GM23248 (cell line): ENCODE results near the gene TAF12. TPM values are rescaled to one million over a fixed set of nuclear protein-coding genes. Genes with fewer than 3 reads are reported as not detected.
A peak's percentile ranks its signal among the peaks of the same experiment; 100 is the strongest.
"Not testable (repeated sequence)": the region's sequence is repeated elsewhere in the genome, so short reads cannot be mapped to it uniquely, and the experiment has no call there.

Source experiments
- DNase-seq: peaks from one replicate; pipeline ENCODE4 v3.0.0-alpha.2; 2015
- H2AFZ ChIP-seq: fragments of 200-600 bp; sonication (generic); 2 replicates; pipeline ENCODE4 v1.6.1; 2016; ENCODE audit warnings: antibody characterized with exemption
- H3F3A ChIP-seq: fragments of 200-600 bp; sonication (generic); 2 replicates; pipeline ENCODE4 v1.6.1; 2016; ENCODE audit warnings: mild to moderate bottlenecking, antibody characterized with exemption, mixed run types; ENCODE audit not compliant: insufficient read depth
- H3K27ac ChIP-seq: fragments of 200-600 bp; sonication (generic); 2 replicates; pipeline ENCODE4 v1.5.1; 2016; ENCODE audit warnings: mild to moderate bottlenecking
- H3K27me3 ChIP-seq: fragments of 200-600 bp; sonication (generic); replicated peaks from 2 replicates; pipeline ENCODE4 v1.6.1; 2016; ENCODE audit warnings: mild to moderate bottlenecking; ENCODE audit not compliant: insufficient read depth
- H3K36me3 ChIP-seq: fragments of 200-600 bp; sonication (generic); 2 replicates; pipeline ENCODE4 v1.6.1; 2016; ENCODE audit warnings: low read depth, mild to moderate bottlenecking
- H3K4me1 ChIP-seq: fragments of 200-600 bp; sonication (generic); 2 replicates; pipeline ENCODE4 v1.6.1; 2016; ENCODE audit warnings: mild to moderate bottlenecking; ENCODE audit not compliant: insufficient read depth
- H3K4me2 ChIP-seq: fragments of 200-600 bp; sonication (generic); one replicate; pipeline ENCODE4 v1.6.1; 2016; ENCODE audit warnings: mild to moderate bottlenecking; ENCODE audit not compliant: unreplicated experiment
- H3K4me3 ChIP-seq: fragments of 200-600 bp; sonication (generic); 2 replicates; pipeline ENCODE4 v1.5.1; 2016; ENCODE audit warnings: mild to moderate bottlenecking
- H3K79me2 ChIP-seq: fragments of 200-600 bp; sonication (generic); 2 replicates; pipeline ENCODE4 v1.6.1; 2016; ENCODE audit warnings: mild to moderate bottlenecking; ENCODE audit not compliant: insufficient read depth
- H3K9ac ChIP-seq: fragments of 200-600 bp; sonication (generic); 2 replicates; pipeline ENCODE4 v1.6.1; 2016; ENCODE audit warnings: mild to moderate bottlenecking
- H3K9me2 ChIP-seq: fragments of 200-600 bp; sonication (generic); 2 replicates; pipeline ENCODE4 v1.6.1; 2016; ENCODE audit warnings: mixed run types, mild to moderate bottlenecking, moderate library complexity; ENCODE audit not compliant: insufficient read depth
- H3K9me3 ChIP-seq: fragments of 200-600 bp; sonication (generic); one replicate; pipeline ENCODE4 v1.6.1; 2017; ENCODE audit warnings: low read depth
- H4K20me1 ChIP-seq: fragments of 200-600 bp; sonication (generic); 2 replicates; pipeline ENCODE4 v1.6.0; 2016; ENCODE audit not compliant: insufficient read depth
- EZH2 ChIP-seq: fragments of 200-600 bp; sonication (generic); IDR thresholded peaks from 2 replicates; pipeline ENCODE4 v1.6.1; 2018; ENCODE audit warnings: antibody characterized with exemption, mild to moderate bottlenecking; ENCODE audit not compliant: insufficient read depth, poor library complexity, severe bottlenecking
- EZH2phosphoT487 ChIP-seq: fragments of 200-600 bp; sonication (generic); IDR thresholded peaks from 2 replicates; pipeline ENCODE4 v1.6.1; 2018; ENCODE audit warnings: antibody characterized with exemption, moderate library complexity, mild to moderate bottlenecking, low read depth; ENCODE audit not compliant: insufficient read depth
- WGBS, 2 experiments: methylation state at CpG; one replicate each; pipeline ENCODE4 v1.1.6; 2015 to 2017; ENCODE audit warnings: low lambda C conversion rate in 2 of 2, low coverage in 1 of 2; ENCODE audit errors: missing lambda C conversion rate in 2 of 2; 5-methylcytosine and 5-hydroxymethylcytosine counted together
- in situ Hi-C: fragments of 300-500 bp; cut with MboI; formaldehyde crosslinking; loops from 2 replicates; pipeline ENCODE4 v1.15.0; 2020
- polyA plus RNA-seq: library from polyadenylated mRNA; unstranded; fragments of >200 nt; fragmentation: Nextera tagmentation; extraction: Ambion mirVana; gene quantifications from 2 replicates; pipeline ENCODE4 v1.2.1, GENCODE V29; 2016
- total RNA-seq: library from RNA; depleted of rRNA; stranded (reverse); fragments of >200 nt; shearing (Covaris generic); gene quantifications from 2 replicates; pipeline ENCODE4 v1.2.3, GENCODE V29; 2014

The TAF12 gene
- total and polyA plus RNA-seq, 2 experiments from 2014 or later: 18.4 to 45.6 TPM

GRCh38 chr1:28680151-28680550, 37.3 kb upstream of the TAF12 start:
- H3F3A ChIP-seq: no peaks in the 10 kb centered on the region
- H3K4me1 ChIP-seq: no peaks in the 10 kb centered on the region
- no peak overlapping the region for H2AFZ ChIP-seq
- 95 to 97% methylated on average over 4 of the region's 4 CpGs for WGBS, 2 experiments
- no peak overlapping the region for H3K9ac ChIP-seq
- no peak overlapping the region for H3K4me3 ChIP-seq
- H3K9me3 ChIP-seq: no peaks in the 10 kb centered on the region
- peaks cover 69% of the 10 kb centered on the region for H3K79me2 ChIP-seq
- H3K27ac ChIP-seq: no peak overlapping the region
- no peaks in the 10 kb centered on the region for H3K9me2 ChIP-seq
- TF ChIP-seq EZH2 (no peak), EZH2phosphoT487 (no peak)
- H4K20me1 ChIP-seq: no peaks in the 10 kb centered on the region
- DNase-seq: no peak
- no peak overlapping the region for H3K4me2 ChIP-seq
- in situ Hi-C loops: no loop called here
- no peaks in the 10 kb centered on the region; the same call in 1 of the 2 replicates for H3K36me3 ChIP-seq
- H3K27me3 ChIP-seq: no peaks in the 10 kb centered on the region

GRCh38 chr1:28675924-28676257, 33.0 kb upstream of the TAF12 start:
- no peak overlapping the region for H2AFZ ChIP-seq
- H3K79me2 ChIP-seq: peaks cover 86% of the 10 kb centered on the region
- H3K4me2 ChIP-seq: no peak overlapping the region
- H3K27me3 ChIP-seq: no peaks in the 10 kb centered on the region
- peak overlapping the region; percentile 27 for H3K27ac ChIP-seq
- no peaks in the 10 kb centered on the region for H3K9me2 ChIP-seq
- no peaks in the 10 kb centered on the region for H3K9me3 ChIP-seq
- in situ Hi-C loops: no loop called here
- H4K20me1 ChIP-seq: no peaks in the 10 kb centered on the region
- H3F3A ChIP-seq: no peaks in the 10 kb centered on the region
- DNase-seq: no peak
- TF ChIP-seq EZH2phosphoT487 (no peak), EZH2 (no peak)
- no peaks in the 10 kb centered on the region for H3K36me3 ChIP-seq
- H3K4me3 ChIP-seq: no peak overlapping the region
- H3K9ac ChIP-seq: no peak overlapping the region
- no peaks in the 10 kb centered on the region for H3K4me1 ChIP-seq

GRCh38 chr1:28672971-28673370, 30.1 kb upstream of the TAF12 start:
- H3K4me3 ChIP-seq, H3K9me3 ChIP-seq, H3K36me3 ChIP-seq, H3K27ac ChIP-seq, H2AFZ ChIP-seq, in situ Hi-C loops, H3K27me3 ChIP-seq, H3K4me2 ChIP-seq, H3K4me1 ChIP-seq, H3K9me2 ChIP-seq, DNase-seq, H3F3A ChIP-seq, H4K20me1 ChIP-seq, H3K9ac ChIP-seq: not testable (repeated sequence)
- peaks cover 80% of the 10 kb centered on the region for H3K79me2 ChIP-seq
- 95 to 96% methylated on average over 11 to 15 of the region's 15 CpGs for WGBS, 2 experiments

- in situ Hi-C loops: no loop called here
- no peak overlapping the region for H2AFZ ChIP-seq
- TF ChIP-seq EZH2: no peak
- no peak for TF ChIP-seq EZH2phosphoT487
- H3K79me2 ChIP-seq: peaks cover 71% of the 10 kb centered on the region
- H3K9me2 ChIP-seq: no peaks in the 10 kb centered on the region
- no peak overlapping the region for H3K27ac ChIP-seq
- H3F3A ChIP-seq: no peaks in the 10 kb centered on the region; the same call in 1 of the 2 replicates
- no peak overlapping the region for H3K9ac ChIP-seq
- no peak for DNase-seq
- 91 to 94% methylated on average over 19 to 20 of the region's 20 CpGs for WGBS, 2 experiments
- no peaks in the 10 kb centered on the region for H3K27me3 ChIP-seq
- no peak overlapping the region for H3K4me3 ChIP-seq
- H3K36me3 ChIP-seq: no peaks in the 10 kb centered on the region
- H4K20me1 ChIP-seq: no peaks in the 10 kb centered on the region
- H3K4me1 ChIP-seq: peaks cover 7% of the 10 kb centered on the region
- H3K4me2 ChIP-seq: no peak overlapping the region
- no peaks in the 10 kb centered on the region for H3K9me3 ChIP-seq
These were observed 28.4 kb upstream of the TAF12 start for GRCh38 chr1:28671254-28671780.

- H3K4me3 ChIP-seq: peak overlapping the region; percentile 99
- no peaks in the 10 kb centered on the region for H3K27me3 ChIP-seq
- peaks cover 7% of the 10 kb centered on the region for H3K4me1 ChIP-seq
- peak overlapping the region; percentile 90 for H3K4me2 ChIP-seq
- peaks cover 55% of the 10 kb centered on the region for H3K79me2 ChIP-seq
- peak; percentile 84 for DNase-seq
- peak overlapping the region; percentile 98 for H3K9ac ChIP-seq
- in situ Hi-C loops: no loop called here
- H2AFZ ChIP-seq: peak overlapping the region; percentile 74
- H3K36me3 ChIP-seq: no peaks in the 10 kb centered on the region
- no peaks in the 10 kb centered on the region; the same call in 1 of the 2 replicates for H3F3A ChIP-seq
- H3K9me3 ChIP-seq: no peaks in the 10 kb centered on the region
- 2 to 3% methylated on average over 32 to 47 of the region's 63 CpGs for WGBS, 2 experiments
- H3K27ac ChIP-seq: peak overlapping the region; percentile 95
- H4K20me1 ChIP-seq: no peaks in the 10 kb centered on the region
- TF ChIP-seq EZH2 (no peak), EZH2phosphoT487 (no peak)
- no peaks in the 10 kb centered on the region for H3K9me2 ChIP-seq
These were observed 26.3 kb upstream of the TAF12 start for GRCh38 chr1:28668956-28669723.
